Renal cortex interstitium (tissue), 11 donors: ENCODE measurements around the gene SPEM1. TPM values are rescaled to one million over a fixed set of nuclear protein-coding genes. Genes with fewer than 3 reads are reported as not detected.

Source experiments
- DNase-seq, 11 donors: peaks; one replicate each; pipeline ENCODE4 v3.0.0-alpha.2; 2013; ENCODE audit warnings: low read depth in 9 of 11, low spot score in 4 of 11; ENCODE audit errors: extremely low read depth in 1 of 11
- polyA plus RNA-seq, 3 donors: library from polyadenylated mRNA; unstranded; fragments of 120-200 nt; gene quantifications; one replicate each; pipeline ENCODE4 v1.2.1, GENCODE V29; 2013; ENCODE audit not compliant: insufficient read length in 3 of 3

The SPEM1 gene
- polyA plus RNA-seq, 3 donors: 0.10 to 0.22 TPM; not detected in 1

- peak in 3 of 11 donors; percentile 69 to 82 (median 74) for DNase-seq
Observed at GRCh38 chr17:7436556-7437368, 16.6 kb downstream of the SPEM1 start.

- DNase-seq: no peak
Observed at GRCh38 chr17:7437369-7437863, 17.3 kb downstream of the SPEM1 start.

- no peak for DNase-seq
Observed at GRCh38 chr17:7437950-7438614, 18.0 kb downstream of the SPEM1 start.

GRCh38 chr17:7438656-7439460 lies 18.7 kb downstream of the SPEM1 start:
- no peak for DNase-seq

GRCh38 chr17:7439462-7440112 lies 19.5 kb downstream of the SPEM1 start, which contains the start of gene FGF11:
TSS of gene FGF11 (plus strand) at chr17:7439512. CDS start at chr17:7439621, 109 bp downstream.
- no peak for DNase-seq

- no peak for DNase-seq
Observed at GRCh38 chr17:7440113-7440833, 20.1 kb downstream of the SPEM1 start.

GRCh38 chr17:7440834-7441195 lies 20.7 kb downstream of the SPEM1 start:
- no peak for DNase-seq

GRCh38 chr17:7441266-7441665 lies 21.1 kb downstream of the SPEM1 start:
- no peak for DNase-seq

GRCh38 chr17:7442142-7442541 lies 22.0 kb downstream of the SPEM1 start:
- DNase-seq: no peak

- DNase-seq: no peak
Observed at GRCh38 chr17:7443499-7444485, 23.7 kb downstream of the SPEM1 start.

GRCh38 chr17:7444682-7445618 lies 24.8 kb downstream of the SPEM1 start, which contains the start of gene CHRNB1:
TSS of gene CHRNB1 (plus strand) at chr17:7445061. CDS start at chr17:7445128, 67 bp downstream.
- DNase-seq: no peak

GRCh38 chr17:7445619-7445968 lies 25.5 kb downstream of the SPEM1 start:
- no peak for DNase-seq

- no peak for DNase-seq
Observed at GRCh38 chr17:7448461-7448860, 28.3 kb downstream of the SPEM1 start.

- DNase-seq: no peak
Observed at GRCh38 chr17:7459961-7460545, 39.9 kb downstream of the SPEM1 start.

GRCh38 chr17:7460850-7461660 lies 40.9 kb downstream of the SPEM1 start:
- DNase-seq: no peak
